ENCODE results near the gene PATZ1. TPM values are rescaled to one million over a fixed set of nuclear protein-coding genes. Genes with fewer than 3 reads are reported as not detected.
"Not testable (repeated sequence)": the region's sequence is repeated elsewhere in the genome, so short reads cannot be mapped to it uniquely, and the experiment has no call there.

Gene PATZ1
- polyA plus RNA-seq, 1 experiment: 9.9 TPM

DNA sequence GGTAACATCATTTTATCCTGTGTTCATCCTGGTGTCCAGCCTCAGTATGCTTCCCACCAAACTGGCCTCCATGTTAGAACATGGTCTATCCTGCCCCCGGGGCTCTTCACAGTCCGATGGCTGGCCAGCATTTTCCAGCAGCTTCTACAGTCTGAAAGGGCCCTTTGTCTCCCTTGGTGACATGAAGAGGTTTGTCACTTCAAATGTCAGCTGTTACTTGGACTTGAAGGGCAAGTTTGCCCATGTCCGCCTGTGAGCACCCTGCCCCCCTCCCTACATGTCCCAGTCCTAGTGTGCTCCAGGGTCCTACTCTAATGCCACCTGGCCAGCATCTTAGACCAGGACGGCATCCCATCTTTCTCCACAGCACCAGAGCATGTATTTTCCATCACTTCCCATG, 24.7 kb downstream of the PATZ1 start:
- ChIA-PET CTCF (interaction anchor here (3.5 kb wide), 1 partner anchor 8 kb away, joined by 38 read pairs; no protein-coding TSS in a partner anchor), POLR2A (no interaction called here)
- no peak for DNase-seq (ENCODE audit: low read depth, low spot score)
- Histone ChIP-seq H3K27ac (ENCODE audit: low read depth, low read length) (no peak overlapping the region), H3K27me3 (ENCODE audit: control insufficient read depth, insufficient read depth, low read length) (no peaks in the 10 kb centered on the region), H3K4me3 (ENCODE audit: low read depth, low read length) (no peak overlapping the region), H3K9me3 (ENCODE audit: control insufficient read depth, insufficient read depth, low read length) (no peaks in the 10 kb centered on the region)
- TF ChIP-seq, protein P1, sequence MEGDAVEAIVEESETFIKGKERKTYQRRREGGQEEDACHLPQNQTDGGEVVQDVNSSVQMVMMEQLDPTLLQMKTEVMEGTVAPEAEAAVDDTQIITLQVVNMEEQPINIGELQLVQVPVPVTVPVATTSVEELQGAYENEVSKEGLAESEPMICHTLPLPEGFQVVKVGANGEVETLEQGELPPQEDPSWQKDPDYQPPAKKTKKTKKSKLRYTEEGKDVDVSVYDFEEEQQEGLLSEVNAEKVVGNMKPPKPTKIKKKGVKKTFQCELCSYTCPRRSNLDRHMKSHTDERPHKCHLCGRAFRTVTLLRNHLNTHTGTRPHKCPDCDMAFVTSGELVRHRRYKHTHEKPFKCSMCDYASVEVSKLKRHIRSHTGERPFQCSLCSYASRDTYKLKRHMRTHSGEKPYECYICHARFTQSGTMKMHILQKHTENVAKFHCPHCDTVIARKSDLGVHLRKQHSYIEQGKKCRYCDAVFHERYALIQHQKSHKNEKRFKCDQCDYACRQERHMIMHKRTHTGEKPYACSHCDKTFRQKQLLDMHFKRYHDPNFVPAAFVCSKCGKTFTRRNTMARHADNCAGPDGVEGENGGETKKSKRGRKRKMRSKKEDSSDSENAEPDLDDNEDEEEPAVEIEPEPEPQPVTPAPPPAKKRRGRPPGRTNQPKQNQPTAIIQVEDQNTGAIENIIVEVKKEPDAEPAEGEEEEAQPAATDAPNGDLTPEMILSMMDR (IDR thresholded peaks at IDR 0.05; ENCODE audit: low read depth, low read length): no peak

DNA sequence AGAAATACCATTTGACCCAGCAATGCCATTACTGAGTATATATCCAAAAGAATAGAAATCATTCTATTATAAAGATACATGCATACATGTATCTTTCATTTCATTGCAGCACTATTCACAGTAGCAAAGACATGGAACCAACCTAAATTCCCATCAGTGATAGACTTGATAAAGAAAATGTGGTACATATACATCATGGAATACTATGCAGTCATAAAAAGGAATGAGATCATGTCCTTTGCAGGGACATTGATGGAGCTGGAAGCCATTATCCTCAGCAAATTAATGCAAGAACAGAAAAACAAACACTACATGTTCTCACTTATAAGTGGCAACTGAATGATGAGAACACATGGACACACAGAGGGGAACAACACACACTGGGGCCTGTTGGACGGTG, 31.9 kb downstream of the PATZ1 start:
- CTCF ChIA-PET: interaction anchor here (0.5 to 4.7 kb wide), 22 partner anchors 9 to 207 kb away, joined by 3 to 100 read pairs (median 4); partner anchors contain the start of genes PATZ1, PIK3IP1 and SELENOM
- POLR2A ChIA-PET; H3K9me3 ChIP-seq (ENCODE audit: control insufficient read depth, insufficient read depth, low read length); H3K27me3 ChIP-seq (ENCODE audit: control insufficient read depth, insufficient read depth, low read length); H3K27ac ChIP-seq (ENCODE audit: low read depth, low read length); H3K4me3 ChIP-seq (ENCODE audit: low read depth, low read length); DNase-seq (ENCODE audit: low read depth, low spot score): not testable (repeated sequence)

DNA sequence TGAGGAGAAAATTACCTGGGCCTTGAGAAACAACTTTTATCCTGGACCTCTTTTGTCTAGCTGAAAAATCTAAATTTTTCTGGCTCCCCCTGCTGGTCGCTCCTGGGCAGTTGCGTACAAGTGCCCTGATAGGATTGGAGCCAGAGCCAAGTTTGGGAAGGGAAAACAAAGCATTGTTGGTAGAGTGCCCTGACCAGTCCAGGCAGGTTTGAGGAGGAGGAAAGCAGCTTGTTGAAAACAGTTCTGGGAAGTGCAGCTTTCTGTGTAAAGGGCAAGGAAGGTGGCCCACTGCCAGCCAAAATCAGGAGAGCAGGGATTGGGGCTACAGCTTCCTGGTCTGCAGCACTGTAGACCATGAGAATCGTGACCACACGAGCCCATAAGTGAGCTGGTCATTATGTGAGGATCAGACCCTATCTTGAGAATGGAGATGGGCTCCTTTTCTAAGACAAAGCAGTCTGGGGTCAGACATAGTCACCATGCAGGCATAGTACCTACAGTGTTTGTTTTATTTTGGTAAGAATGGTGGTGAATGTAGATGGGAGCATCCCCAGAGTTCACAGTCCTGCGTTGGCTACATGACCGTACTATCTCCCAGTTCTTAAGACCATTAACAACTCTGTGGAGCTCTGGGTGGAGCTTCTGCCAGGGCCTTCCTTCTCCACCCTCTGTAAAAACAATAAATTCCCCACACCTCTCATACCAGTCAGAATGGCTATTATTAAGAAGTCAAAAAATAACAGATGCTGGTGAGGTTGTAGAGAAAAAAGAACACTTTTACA, 32.6 kb downstream of the PATZ1 start:
- ChIA-PET CTCF (interaction anchor here (0.5 to 4.7 kb wide), 30 partner anchors 9 to 198 kb away, joined by 3 to 100 read pairs (median 4); partner anchors contain the start of genes PATZ1 and PIK3IP1), POLR2A (interaction anchor here (1.2 kb wide), 1 partner anchor 23 kb away, joined by 3 read pairs; no protein-coding TSS in a partner anchor)
- DNase-seq (ENCODE audit: low read depth, low spot score): peak; percentile 33
- H3K27ac ChIP-seq (ENCODE audit: low read depth, low read length): no peak overlapping the region
- no peak overlapping the region for H3K4me3 ChIP-seq (ENCODE audit: low read depth, low read length)
- no peaks in the 10 kb centered on the region for H3K9me3 ChIP-seq (ENCODE audit: control insufficient read depth, insufficient read depth, low read length)
- TF ChIP-seq, protein P1 (IDR thresholded peaks at IDR 0.05; ENCODE audit: low read depth, low read length): peak; percentile 91
- no peaks in the 10 kb centered on the region for H3K27me3 ChIP-seq (ENCODE audit: control insufficient read depth, insufficient read depth, low read length)

DNA sequence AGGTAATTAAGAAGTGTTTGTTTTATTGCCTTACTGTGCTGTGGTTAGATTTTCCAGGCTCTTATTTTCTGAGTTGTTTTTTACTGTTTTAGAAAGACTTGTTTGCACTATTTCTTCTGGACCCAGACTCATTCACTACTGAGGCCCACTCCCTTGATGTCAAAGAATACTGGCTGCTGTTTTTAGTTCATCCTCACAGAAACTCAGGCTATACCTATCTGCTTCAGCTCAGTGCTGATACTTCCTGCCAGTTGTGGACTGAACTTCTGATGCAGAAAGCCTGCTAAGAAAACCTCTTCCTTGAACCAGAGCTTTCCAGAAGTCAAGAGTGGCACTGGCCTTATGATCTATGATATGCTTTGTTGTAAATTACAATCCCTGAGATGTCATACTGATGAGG, 38.0 kb downstream of the PATZ1 start:
- H3K27me3 ChIP-seq (ENCODE audit: control insufficient read depth, insufficient read depth, low read length): no peaks in the 10 kb centered on the region
- CTCF ChIA-PET: no interaction called here
- no peak overlapping the region for H3K27ac ChIP-seq (ENCODE audit: low read depth, low read length)
- TF ChIP-seq, protein P1 (IDR thresholded peaks at IDR 0.05; ENCODE audit: low read depth, low read length): no peak
- H3K4me3 ChIP-seq (ENCODE audit: low read depth, low read length): no peak overlapping the region
- POLR2A ChIA-PET: no interaction called here
- no peaks in the 10 kb centered on the region for H3K9me3 ChIP-seq (ENCODE audit: control insufficient read depth, insufficient read depth, low read length)
- no peak for DNase-seq (ENCODE audit: low read depth, low spot score)

DNA sequence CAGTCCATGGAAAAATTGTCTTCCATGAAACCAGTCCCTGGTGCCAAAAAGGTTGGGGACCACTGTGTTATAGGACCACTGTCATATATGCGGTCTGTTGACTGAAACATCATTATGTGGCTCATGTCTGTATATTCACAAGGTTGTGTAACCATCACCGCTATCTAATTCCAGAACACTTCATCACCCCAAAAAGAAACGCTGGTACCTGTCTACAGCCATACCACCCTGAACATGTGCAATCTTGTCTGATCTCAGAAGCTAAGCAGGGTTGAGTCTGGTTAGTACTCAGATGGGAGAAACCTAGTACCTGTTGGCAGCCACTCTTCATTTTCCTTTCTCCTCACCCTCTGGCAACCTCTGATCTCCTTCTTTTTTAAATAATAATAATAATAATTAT, 41.0 kb downstream of the PATZ1 start:
- Histone ChIP-seq H3K27ac (ENCODE audit: low read depth, low read length) (no peak overlapping the region), H3K27me3 (ENCODE audit: control insufficient read depth, insufficient read depth, low read length) (no peaks in the 10 kb centered on the region), H3K4me3 (ENCODE audit: low read depth, low read length) (no peak overlapping the region), H3K9me3 (ENCODE audit: control insufficient read depth, insufficient read depth, low read length) (no peaks in the 10 kb centered on the region)
- TF ChIP-seq, protein P1 (IDR thresholded peaks at IDR 0.05; ENCODE audit: low read depth, low read length): no peak
- ChIA-PET CTCF (no interaction called here), POLR2A (no interaction called here)
- DNase-seq (ENCODE audit: low read depth, low spot score): no peak
